NCI-H345 (cell line): ENCODE measurements around the gene SPATA2L.
"Not testable (repeated sequence)": the region's sequence is repeated elsewhere in the genome, so short reads cannot be mapped to it uniquely, and the experiment has no call there.

Experiments
- DNase-seq: peaks from one replicate; lab custom pipeline; 2025; lab: John Stamatoyannopoulos, UW

The SPATA2L gene

GRCh38 chr16:89706518-89707260 is 5.2 kb upstream of the SPATA2L start:
- no peak for DNase-seq

DNA sequence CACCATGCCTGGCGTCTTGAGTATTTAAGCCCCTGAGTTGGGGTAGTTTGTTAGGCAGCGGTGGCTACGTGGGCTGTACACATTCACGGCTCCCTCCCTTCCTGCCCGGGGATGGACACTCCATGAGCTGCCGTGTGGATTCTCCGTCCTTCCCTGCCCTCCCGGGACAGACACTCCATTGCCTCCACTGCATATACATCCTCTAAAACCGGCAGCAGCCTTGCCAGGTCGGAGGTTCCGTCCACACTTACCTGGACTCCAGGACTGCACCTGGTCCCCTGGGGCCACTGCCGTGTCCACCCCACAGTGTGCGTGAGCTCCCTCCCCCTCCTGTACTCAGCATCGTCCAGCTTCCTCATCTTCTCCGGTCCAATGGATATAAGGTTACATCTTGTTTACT is 3.5 kb upstream of the SPATA2L start:
- DNase-seq, result no peak

- DNase-seq, result no peak
Observed at GRCh38 chr16:89704281-89704680, 2.8 kb upstream of the SPATA2L start.

DNA sequence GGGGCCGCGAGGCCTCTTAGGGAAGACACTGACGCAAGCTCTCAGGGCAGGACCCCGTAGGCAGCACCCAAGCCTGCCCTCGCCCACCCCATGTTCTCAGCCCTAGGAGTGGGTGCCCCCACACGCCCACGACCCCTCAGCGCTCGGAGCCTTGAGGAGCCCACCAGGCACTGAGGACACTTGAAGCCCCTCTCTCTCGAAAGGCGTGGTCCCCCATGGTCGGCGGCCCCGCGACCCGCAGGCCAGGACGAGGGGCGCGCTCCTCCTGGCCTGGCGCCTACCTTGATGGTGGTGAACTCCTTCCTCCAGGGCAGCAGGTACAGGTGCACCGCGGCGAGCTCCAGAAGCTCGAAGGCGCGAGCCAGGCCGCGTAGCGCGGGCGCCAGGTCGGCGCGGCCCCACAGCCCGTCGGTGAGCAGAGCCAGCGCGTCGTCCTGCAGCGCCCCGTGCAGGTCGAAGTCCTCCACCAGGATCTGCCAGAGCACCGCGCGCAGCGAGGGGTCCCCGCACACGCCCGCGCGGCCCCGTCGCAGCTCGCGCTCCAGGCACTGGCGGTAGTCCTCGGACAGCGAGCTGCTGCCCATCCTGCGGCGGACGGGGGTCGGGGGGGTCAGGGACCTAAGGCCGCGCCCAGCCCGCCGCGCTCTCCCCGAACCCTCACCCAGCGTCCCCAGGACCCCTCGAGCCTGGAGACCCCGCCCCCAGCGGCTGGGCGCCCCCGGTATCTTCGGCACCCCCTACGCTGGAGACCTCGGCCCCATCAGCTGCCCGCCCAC is 668 bp downstream of the SPATA2L start:
- peak; percentile 45 for DNase-seq

GRCh38 chr16:89700100-89700648 is 1.3 kb downstream of the SPATA2L start:
- DNase-seq, result peak; percentile 96

DNA sequence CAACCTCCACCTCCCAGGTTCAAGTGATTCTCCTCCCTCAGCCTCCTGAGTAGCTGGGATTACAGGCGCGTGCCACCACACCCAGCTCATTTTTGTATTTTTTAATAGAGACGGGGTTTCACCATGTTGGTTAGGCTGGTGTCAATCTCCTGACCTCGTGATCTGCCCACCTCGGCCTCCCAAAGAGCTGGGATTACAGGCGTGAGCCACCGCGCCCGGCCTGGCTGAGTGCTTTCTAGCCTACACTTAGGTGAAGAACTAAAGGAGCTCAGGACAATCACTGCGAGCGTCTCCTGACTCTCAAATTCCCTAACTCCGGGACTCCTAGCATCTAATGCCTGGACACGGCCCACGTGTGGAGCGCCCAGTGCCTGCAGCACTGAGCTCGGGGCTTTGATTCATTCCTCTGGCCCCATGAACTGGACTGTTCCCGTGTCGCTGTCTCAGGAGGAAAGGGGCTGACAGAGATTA is 1.8 kb downstream of the SPATA2L start:
- DNase-seq, result not testable (repeated sequence)

DNA sequence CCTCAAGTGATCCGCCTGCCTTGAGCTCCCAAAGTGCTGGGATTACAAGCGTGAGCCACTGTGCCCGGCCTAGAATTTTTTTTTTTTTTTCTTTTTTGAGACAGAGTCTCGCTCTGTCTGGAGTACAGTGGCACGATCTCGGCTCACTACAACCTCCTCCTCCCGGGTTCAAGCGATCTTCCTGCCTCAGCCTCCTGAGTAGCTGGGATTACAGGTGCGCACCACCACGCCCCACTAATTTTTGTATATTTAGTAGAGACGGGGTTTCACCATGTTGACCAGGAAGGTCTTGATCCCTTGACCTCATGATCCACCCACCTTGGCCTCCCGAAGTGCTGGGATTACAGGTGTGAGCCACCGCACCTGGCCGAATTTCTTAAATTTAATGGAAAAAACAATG is 2.8 kb downstream of the SPATA2L start:
- DNase-seq, result not testable (repeated sequence)

DNA sequence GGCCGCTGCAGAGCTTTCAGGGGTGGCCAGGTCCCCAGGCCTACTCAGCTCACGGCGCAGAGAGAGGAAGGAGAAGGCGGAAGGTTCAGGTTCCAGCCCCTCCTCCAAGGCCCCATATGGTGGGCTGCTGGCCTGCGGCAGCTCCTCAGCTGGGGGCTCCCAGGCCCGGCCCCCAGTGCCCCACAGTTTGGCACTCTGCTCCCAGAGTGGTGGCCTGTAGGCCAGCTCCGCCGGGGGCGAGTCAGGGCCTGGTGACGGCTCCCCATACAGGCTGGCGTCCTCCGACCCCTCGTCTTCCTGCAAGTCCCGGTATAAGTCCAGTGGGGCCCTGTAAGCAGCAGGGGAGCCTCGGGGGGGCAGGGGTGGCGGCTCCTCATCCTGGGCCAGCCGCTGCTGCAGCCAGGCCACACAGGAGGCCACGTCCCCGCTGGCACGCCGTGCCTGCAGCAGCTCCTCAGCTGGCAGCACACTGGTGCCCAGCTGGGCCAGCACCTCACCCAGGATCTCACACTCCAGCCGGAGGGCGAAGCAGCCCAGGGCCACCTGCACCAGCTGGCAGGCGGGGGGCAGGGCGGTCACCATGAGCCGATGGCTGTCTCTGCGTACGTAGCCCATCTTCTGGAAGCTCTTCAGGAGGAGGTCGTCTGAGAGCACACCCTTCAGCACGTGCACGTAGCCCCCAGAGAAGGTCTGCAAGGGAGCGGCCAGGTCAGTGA is 3.7 kb downstream of the SPATA2L start:
- DNase-seq, result peak; percentile 49

DNA sequence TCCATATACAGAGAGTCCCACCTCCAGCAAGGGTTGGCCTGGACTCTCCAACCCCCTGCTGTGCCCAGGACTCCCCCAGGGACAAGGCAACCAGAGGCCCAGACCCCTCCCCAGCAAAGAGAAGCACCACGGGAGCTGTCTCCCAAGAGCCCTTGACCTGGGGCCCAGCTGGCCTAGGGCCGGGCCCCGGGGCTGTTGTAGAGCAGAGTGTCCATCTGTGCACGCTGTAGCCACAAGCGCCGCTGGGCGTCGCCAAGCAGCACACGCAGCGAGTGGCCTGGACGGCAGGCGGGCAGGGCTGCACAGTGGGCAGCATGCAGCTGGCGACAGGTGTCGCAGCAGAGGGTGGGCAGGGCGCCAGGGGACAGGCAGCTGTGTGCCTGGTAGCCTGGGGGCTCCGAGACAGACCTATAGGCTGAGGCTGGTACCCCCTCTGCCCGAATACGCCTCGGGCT is 4.3 kb downstream of the SPATA2L start:
- peak; percentile 78 for DNase-seq

GRCh38 chr16:89696670-89697128 is 4.8 kb downstream of the SPATA2L start:
- DNase-seq, result no peak

DNA sequence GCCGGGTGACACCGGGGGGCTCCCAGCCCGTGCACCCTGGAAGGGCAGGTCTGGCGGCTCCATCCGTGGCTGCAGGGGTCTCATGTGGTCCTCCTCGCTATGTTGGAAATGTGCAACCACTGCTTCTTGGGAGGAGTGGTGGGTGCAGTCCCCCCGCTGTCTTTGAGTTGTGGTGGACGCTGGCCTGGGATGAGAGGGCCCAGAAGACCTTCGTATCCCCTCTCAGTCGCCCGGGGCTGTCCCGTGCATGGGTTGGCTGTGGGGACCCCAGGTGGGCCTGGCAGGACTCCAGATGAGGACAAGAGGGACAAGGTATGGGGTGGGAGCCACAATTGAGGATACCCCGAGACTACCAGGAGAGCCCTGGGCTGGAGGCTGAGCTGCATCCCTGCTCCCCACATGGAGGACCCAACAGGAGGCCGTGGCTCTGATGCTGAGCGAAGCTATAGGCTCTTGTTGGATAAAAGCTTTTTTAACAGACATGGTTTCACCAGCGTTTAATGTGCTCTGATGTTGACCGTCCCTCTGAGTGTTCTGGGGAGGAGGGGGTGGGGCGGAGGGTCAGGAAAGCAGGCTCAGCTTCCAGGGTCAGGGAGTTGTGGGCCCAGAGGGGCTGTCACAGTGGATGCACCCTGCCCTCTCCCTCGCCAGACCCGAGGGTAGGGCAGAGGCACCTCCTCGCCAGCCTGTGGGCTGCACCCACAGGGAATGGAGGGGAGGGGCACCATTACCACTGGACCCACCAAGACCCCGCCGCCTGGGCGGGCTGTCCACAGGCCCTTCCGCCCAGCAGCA is 5.4 kb downstream of the SPATA2L start:
- DNase-seq, result no peak

DNA sequence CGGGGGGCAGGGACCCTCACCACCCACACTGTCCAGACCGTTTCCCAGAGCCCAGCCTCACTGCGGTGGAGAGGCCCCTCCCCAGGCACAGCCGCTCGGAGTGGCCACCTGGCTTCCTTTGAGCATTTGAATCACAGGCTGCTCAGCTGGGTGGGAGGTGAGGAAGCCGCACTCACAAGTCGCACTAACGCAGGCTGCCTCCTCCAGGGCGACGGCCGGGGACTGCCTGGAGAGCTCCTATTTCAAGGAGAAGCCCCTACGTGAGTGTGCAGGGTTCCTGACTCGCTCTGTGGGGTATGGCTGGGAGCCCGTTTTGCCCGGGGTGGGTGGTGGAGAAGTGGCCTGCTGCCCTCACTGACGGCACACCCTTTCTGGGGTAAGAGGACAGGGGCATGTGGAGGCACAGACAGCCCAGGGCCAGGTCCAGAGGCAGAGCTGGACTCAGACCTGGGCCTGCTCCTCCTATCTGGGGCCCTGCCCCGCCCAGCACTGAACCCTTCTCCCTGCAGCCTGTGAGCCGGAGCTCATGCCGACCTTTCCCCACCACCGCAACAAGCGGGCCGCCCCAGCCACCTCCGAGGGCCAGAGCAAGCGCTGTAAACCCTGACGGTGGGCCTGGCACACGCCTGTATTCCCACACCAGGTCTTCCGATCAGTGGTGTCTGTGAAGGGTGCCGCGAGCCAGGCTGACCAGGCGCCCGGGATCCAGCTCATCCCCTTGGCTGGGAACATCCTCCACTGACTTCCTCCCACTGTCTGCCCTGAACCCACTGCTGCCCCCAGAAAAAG is 6.2 kb downstream of the SPATA2L start:
- DNase-seq, result no peak

GRCh38 chr16:89694784-89695085 is 6.8 kb downstream of the SPATA2L start:
- DNase-seq, result not testable (repeated sequence)

GRCh38 chr16:89693931-89694783 is 7.3 kb downstream of the SPATA2L start:
- no peak for DNase-seq

DNA sequence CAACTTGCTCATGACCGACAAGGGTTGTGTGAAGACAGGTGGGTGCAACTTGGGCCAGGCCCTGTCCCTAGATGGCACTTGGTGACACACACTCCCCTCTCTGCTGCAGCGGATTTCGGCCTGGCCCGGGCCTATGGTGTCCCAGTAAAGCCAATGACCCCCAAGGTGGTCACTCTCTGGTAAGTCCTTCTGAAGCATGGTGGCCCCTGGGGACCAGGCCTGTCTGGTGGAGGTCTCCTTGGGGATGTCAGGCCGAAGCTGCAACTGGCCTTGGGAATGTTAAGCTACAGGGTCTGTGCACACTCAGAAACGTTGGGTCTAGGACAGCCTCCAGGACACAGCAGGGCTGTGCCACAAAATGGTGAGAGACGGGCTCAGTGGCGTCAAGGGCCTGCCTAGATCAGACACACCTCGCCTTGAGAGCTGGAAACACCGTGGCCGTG is 8.2 kb downstream of the SPATA2L start:
- DNase-seq, result no peak

DNA sequence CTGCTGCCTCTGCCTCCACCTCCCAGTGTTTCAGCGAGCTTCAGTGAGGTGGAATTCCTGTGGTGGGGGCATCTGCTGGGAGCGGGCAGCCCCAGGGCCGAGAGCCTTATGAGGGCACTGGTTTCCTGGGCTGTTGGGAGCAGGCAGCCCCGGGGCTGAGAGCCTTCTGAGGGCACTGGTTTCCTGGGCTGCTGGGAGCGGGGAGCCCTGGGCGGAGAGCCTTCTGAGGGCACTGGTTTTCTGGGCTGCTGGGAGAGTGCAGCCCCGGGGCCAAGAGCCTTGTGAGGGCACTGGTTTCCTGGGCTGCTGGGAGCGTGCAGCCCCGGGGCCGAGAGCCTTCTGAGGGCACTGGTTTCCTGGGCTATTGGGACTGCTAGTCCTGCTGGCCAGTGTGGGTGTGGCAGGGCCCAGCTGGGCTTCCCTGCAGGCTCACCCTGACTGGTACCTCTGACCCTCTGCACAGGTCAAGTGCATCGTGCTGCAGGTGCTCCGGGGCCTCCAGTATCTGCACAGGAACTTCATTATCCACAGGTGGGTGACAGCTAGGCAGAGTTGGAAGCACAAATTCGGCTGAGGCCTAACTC is 9.4 kb downstream of the SPATA2L start:
- no peak for DNase-seq

GRCh38 chr16:89691231-89691985 is 10.1 kb downstream of the SPATA2L start:
- DNase-seq, result no peak

DNA sequence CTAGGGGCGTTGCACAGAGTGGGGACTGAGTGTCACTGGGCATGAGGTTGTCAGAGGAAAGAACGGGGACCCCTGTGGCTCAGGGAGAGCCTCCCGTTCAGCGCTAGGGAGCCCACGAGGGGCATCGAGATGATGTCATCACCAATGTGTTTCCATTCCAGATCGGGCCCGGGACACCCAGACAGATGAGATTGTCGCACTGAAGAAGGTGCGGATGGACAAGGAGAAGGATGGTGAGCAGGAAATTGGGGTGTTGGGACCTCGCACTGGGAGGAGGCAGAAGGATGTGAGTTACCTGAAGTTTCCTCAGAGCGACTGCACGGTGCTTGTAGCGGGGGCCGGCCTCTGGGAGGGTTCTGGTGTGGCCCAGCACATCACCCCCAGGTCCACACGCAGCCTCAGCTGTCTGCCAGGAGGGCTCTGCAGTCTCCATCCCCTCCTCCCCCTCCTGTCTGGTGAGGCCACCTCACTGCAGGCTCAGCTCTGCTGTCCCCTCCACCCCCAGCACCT is 11.1 kb downstream of the SPATA2L start:
- DNase-seq, result no peak
